ENCODE measurements around the gene PIK3R5.

DNA sequence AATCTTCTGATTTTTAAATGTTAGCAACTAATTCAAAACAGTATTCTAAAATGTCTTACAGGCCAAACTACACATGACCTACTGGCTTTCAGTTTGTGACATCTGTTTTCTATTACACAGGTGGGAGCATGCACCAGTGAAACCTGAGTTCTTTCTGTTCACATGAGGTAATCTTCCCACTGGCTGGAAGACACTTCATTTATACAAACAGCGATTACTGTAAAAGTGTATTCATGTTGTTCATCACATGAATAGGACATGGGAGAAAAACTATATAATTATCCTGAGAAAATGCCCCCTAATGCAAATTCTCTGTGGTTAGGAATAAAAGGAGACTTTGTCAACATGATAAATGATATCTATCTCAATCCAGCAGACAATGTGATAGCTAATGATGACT is 11.1 kb upstream of the PIK3R5 start:
- TF ChIP-seq POLR2A (IDR thresholded peaks at IDR 0.05) = no peak
- TF ChIP-seq, protein P1, sequence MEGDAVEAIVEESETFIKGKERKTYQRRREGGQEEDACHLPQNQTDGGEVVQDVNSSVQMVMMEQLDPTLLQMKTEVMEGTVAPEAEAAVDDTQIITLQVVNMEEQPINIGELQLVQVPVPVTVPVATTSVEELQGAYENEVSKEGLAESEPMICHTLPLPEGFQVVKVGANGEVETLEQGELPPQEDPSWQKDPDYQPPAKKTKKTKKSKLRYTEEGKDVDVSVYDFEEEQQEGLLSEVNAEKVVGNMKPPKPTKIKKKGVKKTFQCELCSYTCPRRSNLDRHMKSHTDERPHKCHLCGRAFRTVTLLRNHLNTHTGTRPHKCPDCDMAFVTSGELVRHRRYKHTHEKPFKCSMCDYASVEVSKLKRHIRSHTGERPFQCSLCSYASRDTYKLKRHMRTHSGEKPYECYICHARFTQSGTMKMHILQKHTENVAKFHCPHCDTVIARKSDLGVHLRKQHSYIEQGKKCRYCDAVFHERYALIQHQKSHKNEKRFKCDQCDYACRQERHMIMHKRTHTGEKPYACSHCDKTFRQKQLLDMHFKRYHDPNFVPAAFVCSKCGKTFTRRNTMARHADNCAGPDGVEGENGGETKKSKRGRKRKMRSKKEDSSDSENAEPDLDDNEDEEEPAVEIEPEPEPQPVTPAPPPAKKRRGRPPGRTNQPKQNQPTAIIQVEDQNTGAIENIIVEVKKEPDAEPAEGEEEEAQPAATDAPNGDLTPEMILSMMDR (IDR thresholded peaks at IDR 0.05) = no peak
